HepG2 (cell line): ENCODE measurements around the gene ZNF618. TPM values are rescaled to one million over a fixed set of nuclear protein-coding genes. Genes with fewer than 3 reads are reported as not detected.
A peak's percentile ranks its signal among the peaks of the same experiment; 100 is the strongest.

Source experiments
- ATF7-NPFF ChIP-seq: sonication (generic); formaldehyde crosslinking; IDR thresholded peaks from 2 replicates; pipeline ENCODE4 v1.8.1; 2023; ENCODE audit warnings: mild to moderate bottlenecking, low read depth, missing genetic modification reagents, moderate library complexity
- DR1 ChIP-seq: sonication (generic); formaldehyde crosslinking; IDR thresholded peaks from 2 replicates; pipeline ENCODE4 v1.8.0; 2021; ENCODE audit warnings: mild to moderate bottlenecking, missing genetic modification reagents, inconsistent platforms
- FOXP1 ChIP-seq, 2 experiments: fragments of 450-650 bp in 1 of 2; IDR thresholded peaks; 2 replicates each; pipeline ENCODE4 v1.6.1; 2017 to 2018; ENCODE audit warnings: antibody characterized with exemption in 1 of 2
- KAT7 ChIP-seq: IDR thresholded peaks from 2 replicates; pipeline ENCODE4 v1.6.1; 2018; ENCODE audit warnings: borderline replicate concordance, missing compliant biosample characterization
- SAFB2 ChIP-seq: sonication (generic); formaldehyde crosslinking; IDR thresholded peaks from 2 replicates; pipeline ENCODE4 v1.5.1; 2020; ENCODE audit warnings: missing genetic modification reagents, low read depth, mild to moderate bottlenecking, borderline replicate concordance
- ZNF335 ChIP-seq: sonication (generic); formaldehyde crosslinking; IDR thresholded peaks from 2 replicates; pipeline ENCODE4 v1.4.0; 2020; ENCODE audit warnings: missing genetic modification reagents
- ZNF589 ChIP-seq: sonication (generic); formaldehyde crosslinking; conservative IDR thresholded peaks from 2 replicates; pipeline ENCODE4 v1.8.0; 2022; ENCODE audit warnings: mild to moderate bottlenecking, moderate library complexity, missing genetic modification reagents
- ZNF598 ChIP-seq: sonication (generic); formaldehyde crosslinking; IDR thresholded peaks from 2 replicates; pipeline ENCODE4 v1.5.1; 2020; ENCODE audit warnings: mild to moderate bottlenecking, missing genetic modification reagents, borderline replicate concordance
- ZNF605 ChIP-seq: sonication (generic); formaldehyde crosslinking; IDR thresholded peaks from 2 replicates; pipeline ENCODE4 v1.8.0; 2022; ENCODE audit warnings: mild to moderate bottlenecking, missing genetic modification reagents
- ZNF616 ChIP-seq: sonication (generic); formaldehyde crosslinking; IDR thresholded peaks from 2 replicates; pipeline ENCODE4 v1.5.0; 2020; ENCODE audit warnings: low read depth, mild to moderate bottlenecking, missing genetic modification reagents
- ZNF839 ChIP-seq: sonication (generic); formaldehyde crosslinking; IDR thresholded peaks from 2 replicates; pipeline ENCODE4 v1.4.0; 2020; ENCODE audit warnings: missing genetic modification reagents, mild to moderate bottlenecking, borderline replicate concordance
- ZSCAN29 ChIP-seq: sonication (generic); formaldehyde crosslinking; conservative IDR thresholded peaks from 2 replicates; pipeline ENCODE4 v1.4.0; 2020; ENCODE audit warnings: mild to moderate bottlenecking, missing genetic modification reagents
- polyA plus RNA-seq, 8 experiments: library from polyadenylated mRNA; depleted of rRNA in 3 of 8; stranded (reverse) in 7 of 8; unstranded in 1 of 8; fragments of >200 nt; fragmentation: Illumina TruSeq in 4 of 8; extraction: Trizol in 4 of 8; gene quantifications; 2 replicates each; pipeline versions ENCODE4 v1.2.1 to v1.2.3, GENCODE V29; 2011 to 2016; ENCODE audit warnings: low read depth in 4 of 8, missing spikeins in 1 of 8, mixed read lengths in 1 of 8; ENCODE audit not compliant: insufficient read depth in 1 of 8
- total RNA-seq, 5 experiments: library from RNA; depleted of rRNA; stranded (reverse); fragments of >200 nt; fragmentation: Illumina TruSeq; extraction: Trizol; gene quantifications; 2 replicates each; pipeline ENCODE4 v1.2.3, GENCODE V29; 2016; ENCODE audit warnings: low read depth in 1 of 5
- TF ChIP-seq, protein P1 (sequence below): sonication (generic); formaldehyde crosslinking; IDR thresholded peaks from 2 replicates; pipeline ENCODE4 v1.4.0; 2020; ENCODE audit warnings: missing genetic modification reagents, borderline replicate concordance
- TF ChIP-seq, protein P2 (sequence below): sonication (generic); formaldehyde crosslinking; conservative IDR thresholded peaks from 2 replicates; pipeline ENCODE4 v1.5.0; 2020; ENCODE audit warnings: missing genetic modification reagents
- TF ChIP-seq, protein P3 (sequence below): sonication (generic); formaldehyde crosslinking; IDR thresholded peaks from 2 replicates; pipeline ENCODE4 v1.8.0; 2022; ENCODE audit warnings: mild to moderate bottlenecking, missing genetic modification reagents
- TF ChIP-seq, protein P4 (sequence below): IDR thresholded peaks from 2 replicates; pipeline ENCODE4 v1.6.1; 2016; ENCODE audit warnings: missing biosample characterization, missing genetic modification reagents, low read depth
- TF ChIP-seq, protein P5 (sequence below): sonication (generic); formaldehyde crosslinking; IDR thresholded peaks from 2 replicates; pipeline ENCODE4 v1.9.0; 2022; ENCODE audit warnings: missing genetic modification reagents, mild to moderate bottlenecking, borderline replicate concordance

Gene ZNF618
- total and polyA plus RNA-seq, 2 of the 13 experiments (the other 11 are each of a cell fraction or from before 2014, with no cell fraction given): 0.07 TPM

DNA sequence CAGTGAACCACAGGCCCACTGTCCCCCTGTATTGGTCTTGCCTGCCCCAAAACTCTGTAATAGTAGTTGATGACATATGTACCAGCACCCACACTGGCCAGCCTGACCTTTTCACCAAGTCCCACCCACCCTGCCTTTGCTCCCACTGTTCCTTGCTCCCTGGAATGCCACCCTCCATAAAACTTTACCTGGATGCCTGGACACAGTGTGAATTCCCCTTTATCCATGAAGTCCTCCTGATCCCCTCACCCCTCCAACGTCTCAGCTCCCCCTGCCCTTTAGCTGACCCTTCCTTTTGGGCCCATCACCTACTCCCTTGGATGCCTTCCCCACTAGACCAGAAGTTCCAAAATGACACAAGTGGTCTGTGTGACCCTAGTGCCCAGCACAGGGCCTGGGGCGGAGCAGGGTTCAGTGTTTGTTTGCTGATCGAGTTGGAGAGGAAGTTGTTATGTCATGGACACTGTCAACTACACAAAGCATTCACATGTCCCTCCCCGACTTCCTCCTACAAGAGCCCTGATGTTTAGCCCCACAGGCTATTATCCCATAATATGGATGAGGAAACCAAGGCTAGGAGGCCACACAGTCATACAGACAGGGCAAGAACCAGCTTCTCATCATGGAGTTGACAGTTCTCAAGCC is 185.8 kb downstream of the ZNF618 start (continued):
- TF ChIP-seq, protein P1, sequence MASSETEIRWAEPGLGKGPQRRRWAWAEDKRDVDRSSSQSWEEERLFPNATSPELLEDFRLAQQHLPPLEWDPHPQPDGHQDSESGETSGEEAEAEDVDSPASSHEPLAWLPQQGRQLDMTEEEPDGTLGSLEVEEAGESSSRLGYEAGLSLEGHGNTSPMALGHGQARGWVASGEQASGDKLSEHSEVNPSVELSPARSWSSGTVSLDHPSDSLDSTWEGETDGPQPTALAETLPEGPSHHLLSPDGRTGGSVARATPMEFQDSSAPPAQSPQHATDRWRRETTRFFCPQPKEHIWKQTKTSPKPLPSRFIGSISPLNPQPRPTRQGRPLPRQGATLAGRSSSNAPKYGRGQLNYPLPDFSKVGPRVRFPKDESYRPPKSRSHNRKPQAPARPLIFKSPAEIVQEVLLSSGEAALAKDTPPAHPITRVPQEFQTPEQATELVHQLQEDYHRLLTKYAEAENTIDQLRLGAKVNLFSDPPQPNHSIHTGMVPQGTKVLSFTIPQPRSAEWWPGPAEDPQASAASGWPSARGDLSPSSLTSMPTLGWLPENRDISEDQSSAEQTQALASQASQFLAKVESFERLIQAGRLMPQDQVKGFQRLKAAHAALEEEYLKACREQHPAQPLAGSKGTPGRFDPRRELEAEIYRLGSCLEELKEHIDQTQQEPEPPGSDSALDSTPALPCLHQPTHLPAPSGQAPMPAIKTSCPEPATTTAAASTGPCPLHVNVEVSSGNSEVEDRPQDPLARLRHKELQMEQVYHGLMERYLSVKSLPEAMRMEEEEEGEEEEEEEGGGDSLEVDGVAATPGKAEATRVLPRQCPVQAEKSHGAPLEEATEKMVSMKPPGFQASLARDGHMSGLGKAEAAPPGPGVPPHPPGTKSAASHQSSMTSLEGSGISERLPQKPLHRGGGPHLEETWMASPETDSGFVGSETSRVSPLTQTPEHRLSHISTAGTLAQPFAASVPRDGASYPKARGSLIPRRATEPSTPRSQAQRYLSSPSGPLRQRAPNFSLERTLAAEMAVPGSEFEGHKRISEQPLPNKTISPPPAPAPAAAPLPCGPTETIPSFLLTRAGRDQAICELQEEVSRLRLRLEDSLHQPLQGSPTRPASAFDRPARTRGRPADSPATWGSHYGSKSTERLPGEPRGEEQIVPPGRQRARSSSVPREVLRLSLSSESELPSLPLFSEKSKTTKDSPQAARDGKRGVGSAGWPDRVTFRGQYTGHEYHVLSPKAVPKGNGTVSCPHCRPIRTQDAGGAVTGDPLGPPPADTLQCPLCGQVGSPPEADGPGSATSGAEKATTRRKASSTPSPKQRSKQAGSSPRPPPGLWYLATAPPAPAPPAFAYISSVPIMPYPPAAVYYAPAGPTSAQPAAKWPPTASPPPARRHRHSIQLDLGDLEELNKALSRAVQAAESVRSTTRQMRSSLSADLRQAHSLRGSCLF (CRISPR knock-in tag): no peak
- TF ChIP-seq, protein P2, sequence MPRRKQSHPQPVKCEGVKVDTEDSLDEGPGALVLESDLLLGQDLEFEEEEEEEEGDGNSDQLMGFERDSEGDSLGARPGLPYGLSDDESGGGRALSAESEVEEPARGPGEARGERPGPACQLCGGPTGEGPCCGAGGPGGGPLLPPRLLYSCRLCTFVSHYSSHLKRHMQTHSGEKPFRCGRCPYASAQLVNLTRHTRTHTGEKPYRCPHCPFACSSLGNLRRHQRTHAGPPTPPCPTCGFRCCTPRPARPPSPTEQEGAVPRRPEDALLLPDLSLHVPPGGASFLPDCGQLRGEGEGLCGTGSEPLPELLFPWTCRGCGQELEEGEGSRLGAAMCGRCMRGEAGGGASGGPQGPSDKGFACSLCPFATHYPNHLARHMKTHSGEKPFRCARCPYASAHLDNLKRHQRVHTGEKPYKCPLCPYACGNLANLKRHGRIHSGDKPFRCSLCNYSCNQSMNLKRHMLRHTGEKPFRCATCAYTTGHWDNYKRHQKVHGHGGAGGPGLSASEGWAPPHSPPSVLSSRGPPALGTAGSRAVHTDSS: no peak
- TF ChIP-seq ZSCAN29 (CRISPR knock-in tag) (no peak), FOXP1 (IDR thresholded peaks at IDR 0.05) (no peak), FOXP1 (CRISPR knock-in tag; IDR thresholded peaks at IDR 0.05) (peak; percentile 53; the same call in 1 of the 2 replicates), ZNF839 (CRISPR knock-in tag) (no peak), ZNF616 (no peak), ZNF335 (CRISPR knock-in tag) (0 out of 2 replicates have a peak, but pooled peaks have one; percentile 42), ATF7-NPFF (CRISPR knock-in tag) (no peak), DR1 (CRISPR knock-in tag) (no peak), ZNF598 (no peak), SAFB2 (CRISPR knock-in tag) (no peak), ZNF589 (no peak), KAT7 (no peak), ZNF605 (CRISPR knock-in tag) (peak; percentile 51)
- TF ChIP-seq, protein P3, sequence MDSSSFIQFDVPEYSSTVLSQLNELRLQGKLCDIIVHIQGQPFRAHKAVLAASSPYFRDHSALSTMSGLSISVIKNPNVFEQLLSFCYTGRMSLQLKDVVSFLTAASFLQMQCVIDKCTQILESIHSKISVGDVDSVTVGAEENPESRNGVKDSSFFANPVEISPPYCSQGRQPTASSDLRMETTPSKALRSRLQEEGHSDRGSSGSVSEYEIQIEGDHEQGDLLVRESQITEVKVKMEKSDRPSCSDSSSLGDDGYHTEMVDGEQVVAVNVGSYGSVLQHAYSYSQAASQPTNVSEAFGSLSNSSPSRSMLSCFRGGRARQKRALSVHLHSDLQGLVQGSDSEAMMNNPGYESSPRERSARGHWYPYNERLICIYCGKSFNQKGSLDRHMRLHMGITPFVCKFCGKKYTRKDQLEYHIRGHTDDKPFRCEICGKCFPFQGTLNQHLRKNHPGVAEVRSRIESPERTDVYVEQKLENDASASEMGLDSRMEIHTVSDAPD (CRISPR knock-in tag): no peak
- TF ChIP-seq, protein P4, sequence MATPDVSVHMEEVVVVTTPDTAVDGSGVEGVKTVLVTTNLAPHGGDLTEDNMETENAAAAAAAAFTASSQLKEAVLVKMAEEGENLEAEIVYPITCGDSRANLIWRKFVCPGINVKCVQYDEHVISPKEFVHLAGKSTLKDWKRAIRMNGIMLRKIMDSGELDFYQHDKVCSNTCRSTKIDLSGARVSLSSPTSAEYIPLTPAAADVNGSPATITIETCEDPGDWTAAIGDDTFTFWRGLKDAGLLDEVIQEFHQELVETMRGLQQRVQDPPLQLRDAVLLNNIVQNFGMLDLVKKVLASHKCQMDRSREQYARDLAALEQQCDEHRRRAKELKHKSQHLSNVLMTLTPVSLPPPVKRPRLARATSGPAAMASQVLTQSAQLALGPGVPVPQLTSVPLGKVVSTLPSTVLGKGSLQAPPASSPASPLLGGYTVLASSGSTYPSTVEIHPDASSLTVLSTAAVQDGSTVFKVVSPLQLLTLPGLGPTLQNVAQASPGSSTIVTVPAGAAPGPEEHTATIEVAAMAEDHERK (CRISPR knock-in tag): no peak
- TF ChIP-seq, protein P5, sequence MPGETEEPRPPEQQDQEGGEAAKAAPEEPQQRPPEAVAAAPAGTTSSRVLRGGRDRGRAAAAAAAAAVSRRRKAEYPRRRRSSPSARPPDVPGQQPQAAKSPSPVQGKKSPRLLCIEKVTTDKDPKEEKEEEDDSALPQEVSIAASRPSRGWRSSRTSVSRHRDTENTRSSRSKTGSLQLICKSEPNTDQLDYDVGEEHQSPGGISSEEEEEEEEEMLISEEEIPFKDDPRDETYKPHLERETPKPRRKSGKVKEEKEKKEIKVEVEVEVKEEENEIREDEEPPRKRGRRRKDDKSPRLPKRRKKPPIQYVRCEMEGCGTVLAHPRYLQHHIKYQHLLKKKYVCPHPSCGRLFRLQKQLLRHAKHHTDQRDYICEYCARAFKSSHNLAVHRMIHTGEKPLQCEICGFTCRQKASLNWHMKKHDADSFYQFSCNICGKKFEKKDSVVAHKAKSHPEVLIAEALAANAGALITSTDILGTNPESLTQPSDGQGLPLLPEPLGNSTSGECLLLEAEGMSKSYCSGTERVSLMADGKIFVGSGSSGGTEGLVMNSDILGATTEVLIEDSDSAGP: no peak
